Stimulated activated CD4-positive, alpha-beta T cell treated with anti-CD3 and anti-CD28 coated beads, Interleukin-15, amount 100 ng/mL, for 24 hours (primary cell): ENCODE measurements around the gene SORL1-AS1.

Experiments used
- DNase-seq: peaks from one replicate; pipeline ENCODE4 v3.0.0-alpha.2; 2020

SORL1-AS1 gene

DNA sequence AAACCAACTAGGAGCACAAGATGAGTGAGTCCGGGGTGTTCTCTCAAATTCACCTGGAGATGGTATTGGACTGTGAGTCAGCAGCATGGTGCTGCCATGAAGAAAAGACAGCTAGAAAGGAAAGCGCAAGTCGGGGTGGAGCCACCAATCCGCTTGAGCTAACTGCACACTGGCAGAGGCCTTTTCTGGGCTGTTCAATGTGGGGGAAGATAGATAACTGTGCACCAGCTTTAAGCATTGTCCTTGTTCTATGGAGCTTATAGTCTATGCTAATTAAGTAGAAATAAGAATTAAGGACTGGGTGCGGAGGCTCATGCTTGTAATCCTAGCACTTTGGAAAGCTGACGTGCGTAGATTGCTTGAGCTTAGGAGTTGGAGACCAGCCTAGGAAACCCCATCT, 21.9 kb upstream of the SORL1-AS1 start:
- no peak for DNase-seq

DNA sequence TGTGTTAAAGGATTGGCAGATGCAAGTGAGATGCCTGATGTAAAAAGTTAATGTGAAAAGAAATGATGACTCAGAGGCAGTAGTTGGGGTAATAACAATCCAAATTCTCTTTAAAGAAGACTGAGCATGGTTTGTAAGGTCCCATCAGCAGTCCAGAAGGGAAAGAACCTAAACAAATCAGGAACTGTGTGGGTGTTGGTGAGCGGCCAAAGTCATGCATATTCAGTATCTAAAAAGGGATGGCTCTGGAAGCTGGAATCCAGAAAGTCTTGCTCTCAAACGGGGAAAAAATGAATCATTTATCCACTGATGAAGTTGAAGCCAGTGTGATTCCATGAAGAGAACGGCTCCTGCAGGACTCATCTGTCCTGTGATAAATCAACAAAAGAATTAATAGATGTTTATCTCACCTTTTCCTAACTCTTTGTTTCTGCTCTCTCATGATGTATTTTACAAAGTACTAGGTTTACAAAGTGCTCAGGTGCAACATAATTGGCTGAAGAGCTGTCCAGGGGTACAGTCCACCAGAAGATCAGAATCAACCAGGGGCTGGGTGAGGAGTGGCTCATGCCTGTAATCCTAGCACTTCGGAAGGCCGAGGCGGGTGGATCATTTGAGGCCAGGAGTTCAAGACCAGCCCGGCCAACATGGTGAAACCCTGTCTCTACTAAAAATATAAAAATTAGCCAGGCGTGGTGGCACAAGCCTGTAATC, 20.5 kb upstream of the SORL1-AS1 start:
- no peak for DNase-seq

DNA sequence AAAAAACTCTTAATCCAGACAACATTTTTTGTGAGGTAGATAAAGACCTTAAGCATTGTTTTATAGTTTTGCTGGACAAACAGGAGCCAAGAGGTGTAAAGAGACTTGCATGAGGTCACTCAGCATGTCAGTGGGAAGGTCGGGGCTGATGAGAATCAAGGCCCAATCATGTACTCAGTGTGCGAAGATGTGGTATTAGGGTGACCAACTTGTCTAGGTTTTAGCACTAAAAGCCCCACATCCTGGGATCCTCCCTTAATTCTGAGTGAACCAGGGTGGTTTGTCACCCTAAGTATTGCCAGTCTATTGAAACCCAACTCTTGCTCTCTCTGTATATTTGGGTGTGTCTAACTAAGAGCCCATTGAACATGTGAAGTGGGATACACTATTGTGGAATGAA, 19.5 kb upstream of the SORL1-AS1 start:
- DNase-seq: no peak

DNA sequence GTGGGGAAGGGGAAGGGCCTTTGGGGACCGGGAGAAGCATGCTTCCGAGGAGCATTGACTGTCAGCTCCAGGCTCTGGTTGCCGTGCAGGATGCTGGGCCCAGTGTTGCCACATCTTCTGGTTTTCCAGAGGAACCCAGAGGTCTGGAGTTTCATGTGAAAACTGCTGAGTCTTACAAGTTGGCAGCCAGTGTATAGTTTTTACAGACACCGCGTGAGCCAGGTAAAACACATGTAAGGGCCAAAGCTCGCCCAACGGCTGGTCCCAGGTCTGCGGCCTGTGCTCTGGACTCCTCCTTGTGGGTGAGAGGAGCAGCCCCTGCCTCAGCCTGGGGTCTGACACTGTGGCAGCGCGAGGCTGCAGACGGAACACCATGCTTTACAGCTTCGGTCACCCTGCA, 18.4 kb upstream of the SORL1-AS1 start:
- DNase-seq: no peak

DNA sequence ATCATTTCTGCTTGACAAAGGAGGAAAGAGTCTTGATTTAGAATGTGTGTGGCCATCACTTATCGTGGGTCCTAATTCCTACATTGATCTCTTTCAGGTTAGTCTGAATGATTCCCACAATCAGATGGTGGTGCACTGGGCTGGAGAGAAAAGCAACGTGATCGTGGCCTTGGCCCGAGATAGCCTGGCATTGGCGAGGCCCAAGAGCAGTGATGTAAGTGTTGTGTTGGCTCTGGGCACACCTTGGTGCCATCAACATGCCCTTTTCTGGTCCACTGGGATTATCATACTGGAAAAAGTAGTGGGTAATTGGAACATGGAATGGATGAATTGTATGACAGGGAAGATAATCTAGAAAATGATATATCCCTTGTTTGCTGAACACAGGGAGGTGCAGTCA, 17.1 kb upstream of the SORL1-AS1 start:
- DNase-seq: no peak

DNA sequence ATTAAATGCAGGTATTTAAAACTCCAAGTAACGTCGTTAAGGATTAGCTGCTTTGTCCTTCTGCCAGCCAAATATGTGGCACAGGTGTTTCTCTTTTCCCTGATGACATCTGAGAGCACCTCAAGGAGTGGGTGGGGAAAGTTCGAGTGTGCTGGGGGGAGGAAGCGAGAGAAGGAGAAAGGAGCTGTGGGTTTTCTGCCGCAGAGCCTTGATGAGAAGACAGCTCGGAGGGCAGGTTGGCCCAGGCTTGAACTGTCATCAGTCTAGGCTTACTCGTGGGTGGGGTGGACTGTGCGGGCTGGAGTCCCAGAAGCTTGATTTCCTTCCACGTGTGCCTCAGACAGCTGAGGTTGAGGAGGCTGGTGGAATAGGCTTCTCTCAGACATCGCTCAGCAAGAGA, 15.2 kb upstream of the SORL1-AS1 start:
- DNase-seq: peak; percentile 88

DNA sequence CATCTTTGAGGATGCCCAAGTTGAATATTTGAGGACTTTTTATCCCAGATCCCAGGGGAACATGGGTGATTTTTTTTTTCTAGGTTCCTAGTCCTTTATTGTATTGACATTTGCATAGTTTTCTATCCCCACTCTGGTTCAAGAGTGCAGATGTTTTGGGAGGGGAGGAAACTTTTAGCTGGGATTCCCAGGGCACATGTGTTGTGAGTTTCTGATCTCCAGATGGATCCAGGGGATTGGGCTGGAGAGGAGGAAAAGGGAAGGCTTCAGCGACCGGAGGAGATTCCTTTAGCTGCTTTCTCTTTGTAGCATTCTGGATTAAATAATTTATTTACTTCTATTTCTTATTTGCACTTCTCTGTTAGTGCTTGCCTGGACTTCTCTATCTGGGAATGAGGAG, 14.7 kb upstream of the SORL1-AS1 start:
- DNase-seq: no peak

DNA sequence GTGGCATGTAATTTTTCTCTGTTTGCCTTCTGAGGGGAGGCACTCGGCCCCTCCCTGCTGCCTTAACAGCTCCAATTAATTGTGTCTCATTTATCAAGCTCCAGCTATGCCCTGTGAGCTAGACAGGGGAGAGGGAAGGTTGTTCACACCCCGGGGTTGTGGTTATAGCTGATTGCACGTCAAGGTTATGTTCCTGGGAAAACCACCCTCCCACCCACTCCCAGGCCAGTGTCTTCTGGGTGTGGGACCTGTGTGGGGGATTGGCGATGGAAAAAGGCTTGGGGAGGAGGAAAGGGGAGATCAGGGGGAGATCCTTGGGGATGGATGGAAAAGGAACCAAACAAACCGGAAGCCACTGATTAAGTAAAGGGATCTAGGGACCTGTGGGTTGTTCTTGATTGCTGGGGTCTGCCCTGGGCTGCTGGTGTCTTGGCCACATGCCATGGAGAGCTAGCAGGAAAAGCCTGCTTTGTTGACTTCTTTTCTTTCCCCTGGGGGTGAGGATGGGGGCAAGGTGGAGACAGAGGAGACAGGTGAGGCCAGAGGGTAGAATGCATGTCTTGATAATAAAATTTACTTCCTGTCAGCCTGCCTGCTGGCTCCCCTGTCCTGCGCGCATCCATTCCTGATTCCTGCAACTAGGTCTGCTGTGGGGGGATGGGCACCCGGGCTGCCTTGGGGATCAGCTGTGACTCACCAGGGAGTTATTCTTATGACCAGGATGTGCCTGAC, 13.5 kb upstream of the SORL1-AS1 start:
- DNase-seq: peak; percentile 71

DNA sequence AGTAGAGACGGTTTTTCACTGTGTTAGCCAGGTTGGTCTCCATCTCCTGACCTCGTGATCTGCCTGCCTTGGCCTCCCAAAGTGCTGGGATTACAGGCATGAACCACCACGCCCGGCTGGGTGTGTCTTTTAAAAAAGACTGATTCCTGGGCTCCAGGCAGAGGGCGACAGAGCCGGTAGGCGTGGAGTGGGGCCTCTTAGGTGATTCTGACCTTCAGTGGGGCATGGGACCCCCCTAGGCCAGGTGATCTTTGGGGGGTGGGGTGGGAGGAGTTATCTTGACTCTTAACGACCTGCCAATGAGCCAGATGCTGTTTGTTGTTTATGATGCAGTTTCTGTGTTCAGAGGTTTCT, 12.9 kb upstream of the SORL1-AS1 start:
- no peak for DNase-seq

DNA sequence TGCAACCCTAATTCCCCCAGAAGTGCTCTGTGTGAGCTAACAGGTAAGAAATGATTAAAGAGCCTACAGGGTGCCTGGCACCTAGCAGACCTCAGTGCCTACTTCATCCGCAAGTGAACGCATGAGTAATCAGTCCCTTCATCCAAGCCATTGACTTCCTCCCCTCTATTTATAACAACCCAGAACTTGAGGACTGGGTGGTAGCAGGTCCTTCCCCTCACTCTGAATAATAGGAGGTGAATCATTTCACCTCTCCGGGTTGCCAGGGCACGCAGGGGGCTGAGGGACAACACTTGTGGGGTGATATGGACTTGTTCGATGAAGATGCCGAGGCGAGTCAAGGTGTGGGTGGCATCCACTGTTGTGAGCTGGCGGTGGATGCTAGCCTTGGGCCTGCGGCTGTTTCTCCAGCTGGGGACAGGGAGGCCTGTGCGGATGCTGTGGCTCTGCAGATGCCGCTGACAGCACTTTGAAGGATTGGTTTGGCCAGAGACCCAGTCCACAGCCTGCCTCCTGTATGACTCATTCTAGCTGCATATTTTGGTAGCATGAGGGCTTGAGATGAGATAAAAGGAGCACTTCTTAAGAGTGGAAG, 11.7 kb upstream of the SORL1-AS1 start:
- DNase-seq: peak; percentile 89

DNA sequence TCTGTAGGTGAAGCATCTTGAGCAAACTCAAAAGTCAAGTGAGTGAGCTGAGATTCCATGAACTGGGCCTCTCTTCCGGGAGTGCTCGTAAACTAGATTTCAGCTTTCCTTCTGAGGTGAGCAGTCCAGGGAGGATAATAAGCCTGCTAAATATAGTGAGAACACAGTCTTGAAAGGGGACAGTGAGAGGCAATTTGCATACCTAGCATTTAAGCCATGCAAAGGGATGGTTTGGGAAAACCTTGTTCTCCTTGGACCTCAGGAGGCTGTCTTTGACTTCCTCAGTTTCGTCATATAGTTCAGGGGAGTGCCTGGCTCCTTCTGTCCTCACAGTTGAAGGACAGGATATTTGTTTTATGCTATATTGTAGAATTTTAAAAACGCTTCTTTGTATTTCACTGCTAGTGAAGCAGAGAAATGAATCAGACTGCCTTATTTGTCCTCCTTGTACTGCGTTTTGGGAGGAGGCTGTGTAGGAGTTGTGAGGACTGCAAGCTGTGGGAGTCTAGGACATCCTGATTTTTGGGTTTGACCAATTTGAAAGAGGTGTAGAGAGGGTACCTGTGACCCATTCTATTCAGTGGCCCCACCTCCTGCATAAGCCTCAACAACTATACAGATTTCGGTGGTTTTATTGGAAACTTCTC, 11.0 kb upstream of the SORL1-AS1 start:
- DNase-seq: no peak

DNA sequence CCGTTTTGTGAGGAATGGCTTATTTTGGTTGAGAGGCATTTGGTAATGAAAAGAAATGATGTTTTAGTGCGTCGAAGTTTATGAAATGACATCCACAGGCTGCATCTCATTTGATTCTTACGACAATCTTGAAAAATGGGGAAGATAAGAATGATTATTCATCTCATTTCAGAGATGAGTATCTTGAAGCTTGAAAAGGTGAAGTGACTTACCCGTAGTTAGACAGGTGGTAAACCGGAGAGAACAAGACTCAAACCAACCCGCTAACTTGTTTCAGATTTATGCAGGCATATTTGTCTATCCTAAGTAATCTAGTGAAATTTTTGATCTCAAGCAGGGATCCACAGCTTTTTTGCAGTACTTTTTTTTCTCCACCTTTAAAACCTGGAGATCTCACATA, 9.1 kb upstream of the SORL1-AS1 start:
- DNase-seq: no peak

DNA sequence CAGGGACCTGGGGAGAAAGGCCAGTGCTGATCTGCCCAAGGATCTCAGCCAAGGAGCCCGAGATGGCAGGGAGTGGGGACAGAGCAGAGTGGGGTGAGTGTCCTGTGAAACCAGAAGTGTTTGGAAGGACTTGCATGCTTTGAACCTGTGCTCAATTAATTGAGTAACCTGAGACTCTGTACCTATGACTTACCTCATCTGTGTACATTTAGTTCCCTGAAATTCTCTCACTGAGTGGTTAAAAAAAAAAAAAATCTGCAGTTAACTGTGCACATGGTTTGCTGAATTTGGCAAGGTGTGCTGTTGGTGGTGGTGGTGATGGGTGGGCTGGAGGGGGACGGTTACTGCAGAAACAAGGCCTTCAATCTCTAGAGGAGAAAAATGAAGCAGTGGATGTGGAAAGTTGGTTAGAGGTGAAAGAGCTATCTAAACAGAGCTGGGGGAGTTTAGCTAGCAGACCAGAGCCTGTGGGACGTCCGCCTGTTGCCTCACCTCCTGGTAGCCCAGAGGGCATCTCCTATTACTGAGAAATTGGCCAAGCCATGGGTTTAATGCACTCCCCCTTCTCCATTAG, 8.3 kb upstream of the SORL1-AS1 start:
- DNase-seq: no peak

DNA sequence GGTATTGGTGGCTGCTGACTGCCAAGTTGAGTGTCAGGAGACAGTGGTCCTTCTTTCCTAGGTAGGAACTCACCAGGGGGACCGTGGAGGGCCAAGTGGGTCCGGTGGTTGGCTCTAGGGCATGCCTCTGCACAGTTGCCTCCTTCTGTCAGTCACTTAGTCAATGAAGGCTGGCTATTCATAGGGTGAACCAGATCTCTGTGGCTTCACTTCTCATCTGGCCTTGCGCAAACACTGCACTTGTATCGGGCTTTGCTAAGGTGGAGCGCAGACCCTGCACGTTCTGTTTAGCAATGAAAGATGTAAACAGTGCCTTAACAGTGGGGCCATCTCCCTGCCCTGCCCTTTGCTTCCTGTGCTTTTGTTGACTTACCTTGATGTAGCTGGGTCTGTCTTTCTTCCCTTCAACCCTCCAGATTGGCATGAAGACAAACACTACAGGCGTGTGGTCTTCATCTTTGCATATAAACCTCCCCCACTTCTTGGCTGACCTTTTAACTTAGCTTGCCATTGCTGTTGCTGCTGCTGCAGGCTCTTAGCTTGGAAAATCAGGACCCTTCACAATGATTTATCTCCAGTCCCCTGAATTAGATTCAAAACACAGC, 6.7 kb upstream of the SORL1-AS1 start:
- no peak for DNase-seq

DNA sequence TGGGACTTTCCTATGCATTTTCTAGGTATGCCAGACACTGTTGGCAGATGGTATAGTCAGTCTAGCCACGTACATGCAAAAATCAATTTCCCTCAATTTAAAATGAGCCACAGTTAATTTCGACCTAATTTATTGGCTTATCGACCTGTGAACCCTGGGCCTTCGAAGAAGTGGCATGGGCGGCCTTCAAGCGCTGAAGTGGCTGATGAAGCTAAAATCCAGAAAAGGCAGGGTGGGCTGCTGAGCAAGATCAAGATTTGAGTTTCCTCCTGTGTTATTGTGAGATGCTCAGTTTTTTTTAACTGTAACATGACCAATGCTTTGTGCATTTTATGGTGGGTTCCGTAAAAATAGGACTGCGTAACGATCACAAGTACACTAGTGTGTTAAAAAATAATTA, 5.8 kb upstream of the SORL1-AS1 start:
- no peak for DNase-seq

DNA sequence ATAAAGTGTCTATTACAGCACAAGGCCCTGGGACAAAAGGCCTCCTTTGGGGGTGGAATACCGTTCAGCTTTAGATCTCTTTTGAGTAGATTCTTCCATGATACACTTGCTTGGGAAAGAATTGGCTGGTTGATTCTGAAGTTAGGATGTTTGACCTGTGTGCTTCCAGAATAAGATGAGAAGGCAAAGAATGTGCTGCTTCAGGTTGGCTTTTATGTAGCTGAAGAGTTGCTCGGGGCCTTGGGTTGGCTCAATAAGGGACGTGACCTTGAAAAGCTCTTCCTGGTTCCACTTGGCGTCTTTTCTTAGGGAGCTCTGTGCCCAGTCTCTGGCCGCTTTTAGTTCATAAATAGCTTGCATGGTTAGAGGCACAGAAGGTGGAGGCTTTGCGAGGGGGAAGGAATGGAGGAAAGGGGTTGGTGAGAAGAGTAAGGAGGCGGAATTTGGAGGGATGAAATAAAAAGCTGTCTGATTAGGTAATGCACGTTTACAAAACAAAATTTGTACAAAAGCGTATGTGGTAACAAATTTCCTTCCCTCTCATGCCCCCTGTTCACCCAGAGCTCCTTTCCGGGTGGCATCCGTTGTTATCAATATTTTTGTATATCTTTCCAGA, 4.2 kb upstream of the SORL1-AS1 start:
- no peak for DNase-seq

DNA sequence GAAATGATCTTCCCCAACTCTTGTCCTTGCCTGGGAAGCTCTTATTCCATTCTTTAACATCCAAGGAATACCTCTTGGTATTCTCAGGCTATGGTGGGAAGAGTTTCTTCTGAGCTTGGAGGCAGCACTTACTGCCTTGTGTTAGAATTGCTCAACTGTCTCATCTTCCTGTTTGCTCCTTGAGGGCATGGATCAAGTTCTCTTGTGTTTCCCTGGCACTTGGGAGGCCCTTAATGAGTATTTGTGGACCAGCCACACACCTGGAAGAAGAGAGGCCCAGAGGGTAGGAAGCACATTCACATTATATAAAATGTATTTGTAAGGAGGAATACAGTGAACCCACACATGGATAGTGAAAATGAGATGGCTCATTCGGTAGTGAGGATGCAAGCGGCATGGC, 3.4 kb upstream of the SORL1-AS1 start:
- DNase-seq: no peak

DNA sequence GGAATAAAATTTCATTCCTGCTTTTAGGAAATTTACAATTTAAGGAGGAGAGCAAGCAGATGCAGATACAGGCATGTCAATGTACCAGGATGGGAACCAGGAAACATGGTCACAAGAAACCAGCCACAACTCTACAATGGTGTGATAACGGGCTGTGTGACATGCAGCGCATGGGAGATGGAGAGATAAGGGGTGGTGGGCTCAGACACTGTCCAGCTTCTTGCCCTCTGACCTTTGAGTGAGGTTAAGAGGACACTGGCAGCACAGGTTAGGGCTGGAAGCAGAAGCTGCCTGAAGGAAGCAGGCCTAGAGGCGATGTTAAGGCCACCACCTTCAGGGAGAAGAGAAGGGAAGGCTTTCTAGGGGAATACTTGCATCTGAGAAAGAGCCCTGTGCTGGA, 2.3 kb upstream of the SORL1-AS1 start:
- no peak for DNase-seq

DNA sequence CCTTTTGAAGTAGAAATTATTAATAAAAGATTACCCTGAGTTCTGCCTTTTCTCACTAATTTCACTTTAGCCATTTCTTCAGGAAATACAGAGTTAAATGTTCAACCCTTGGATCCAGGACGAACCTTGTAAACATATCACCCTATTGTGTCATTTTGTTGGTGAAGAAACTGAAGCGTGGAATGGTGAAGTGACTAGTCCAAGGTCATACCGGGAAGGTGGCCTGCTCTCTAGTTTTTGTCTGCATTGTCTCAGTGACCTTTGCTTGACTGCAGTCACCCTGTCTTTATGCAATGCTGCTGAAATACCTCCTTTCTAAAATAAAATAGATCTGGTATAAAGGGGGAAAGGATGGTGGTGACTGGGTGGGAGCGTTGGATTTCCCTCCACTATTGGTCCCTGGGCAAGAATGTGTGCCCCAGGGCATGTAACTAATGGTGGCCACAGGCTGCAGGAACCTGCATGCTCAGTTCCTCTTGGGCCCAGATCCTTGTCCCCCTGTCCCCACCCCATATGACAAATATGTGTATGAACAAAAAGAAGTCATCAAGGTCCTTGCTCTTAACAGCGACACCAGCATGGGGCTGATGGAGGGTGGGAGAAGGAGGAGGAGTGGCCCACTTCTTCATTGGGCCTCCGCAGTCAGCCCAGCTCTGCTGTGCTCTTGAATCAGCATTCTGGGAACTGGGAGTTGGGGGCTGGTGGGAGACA, 977 bp upstream of the SORL1-AS1 start:
- DNase-seq: no peak

DNA sequence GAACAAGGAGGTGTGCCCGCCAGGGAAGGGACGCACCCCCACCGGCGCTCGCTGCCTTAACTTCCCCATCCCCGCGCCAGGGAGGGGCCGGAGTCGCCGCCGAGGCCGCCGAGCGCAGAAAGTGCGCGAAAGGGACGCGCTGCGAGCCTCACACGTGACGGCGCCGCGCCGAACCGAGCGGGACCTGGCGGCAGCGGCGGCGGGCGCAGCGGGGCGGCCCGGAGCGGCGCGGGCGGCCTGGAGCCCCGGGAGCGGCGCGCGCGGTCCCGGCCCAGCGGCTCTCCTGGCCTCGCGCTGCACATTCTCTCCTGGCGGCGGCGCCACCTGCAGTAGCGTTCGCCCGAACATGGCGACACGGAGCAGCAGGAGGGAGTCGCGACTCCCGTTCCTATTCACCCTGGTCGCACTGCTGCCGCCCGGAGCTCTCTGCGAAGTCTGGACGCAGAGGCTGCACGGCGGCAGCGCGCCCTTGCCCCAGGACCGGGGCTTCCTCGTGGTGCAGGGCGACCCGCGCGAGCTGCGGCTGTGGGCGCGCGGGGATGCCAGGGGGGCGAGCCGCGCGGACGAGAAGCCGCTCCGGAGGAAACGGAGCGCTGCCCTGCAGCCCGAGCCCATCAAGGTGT, 670 bp downstream of the SORL1-AS1 start, which contains the start of gene SORL1:
Gene SORL1 (plus strand): TSS at position 329 of the 623 bp plus-strand sequence. CDS start 18 bp downstream, at position 347.
- DNase-seq: peak; percentile 82
